ENCODE results near the gene GOLGA6A.
"Not testable (repeated sequence)": the region's sequence is repeated elsewhere in the genome, so short reads cannot be mapped to it uniquely, and the experiment has no call there.

Gene GOLGA6A

DNA sequence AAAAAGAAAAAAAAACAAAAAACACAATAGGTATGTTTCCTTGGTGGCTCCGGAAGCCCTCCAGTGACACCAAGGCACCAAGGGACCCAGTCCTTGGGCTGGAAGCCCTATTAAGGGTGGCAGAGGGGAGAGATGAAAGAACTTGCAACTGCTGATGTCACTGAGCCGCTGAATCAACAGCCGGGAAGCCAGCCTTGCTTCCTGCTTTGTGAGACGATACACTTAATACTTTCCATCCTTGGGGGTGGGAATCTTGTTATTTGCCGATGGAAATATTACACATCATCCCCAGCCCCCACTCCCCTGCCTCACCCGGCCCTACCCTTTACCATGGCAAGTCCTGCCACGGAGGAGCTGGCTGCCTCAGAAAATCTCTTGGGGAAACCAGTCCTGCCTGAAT, 42.4 kb upstream of the GOLGA6A start:
- no peak overlapping the region for H3K4me3 ChIP-seq (ENCODE audit: low read length)
- peaks cover 21% of the 10 kb centered on the region for H3K27me3 ChIP-seq (ENCODE audit: control insufficient read depth, insufficient read depth, low read length)
- no peak for DNase-seq (ENCODE audit: low read depth, low spot score)
- WGBS (ENCODE audit: insufficient coverage, insufficient read length), result no CpG with 5 or more reads among the region's 7 CpGs
- peaks cover 5% of the 10 kb centered on the region for H3K4me1 ChIP-seq (ENCODE audit: control insufficient read depth, insufficient read depth, low read length)
- no peaks in the 10 kb centered on the region for H3K9me3 ChIP-seq (ENCODE audit: control insufficient read depth, insufficient read depth, low read length)
- no peaks in the 10 kb centered on the region for H3K36me3 ChIP-seq (ENCODE audit: control insufficient read depth, insufficient read depth, low read length)
- H3K27ac ChIP-seq (ENCODE audit: low read length), result no peak overlapping the region

DNA sequence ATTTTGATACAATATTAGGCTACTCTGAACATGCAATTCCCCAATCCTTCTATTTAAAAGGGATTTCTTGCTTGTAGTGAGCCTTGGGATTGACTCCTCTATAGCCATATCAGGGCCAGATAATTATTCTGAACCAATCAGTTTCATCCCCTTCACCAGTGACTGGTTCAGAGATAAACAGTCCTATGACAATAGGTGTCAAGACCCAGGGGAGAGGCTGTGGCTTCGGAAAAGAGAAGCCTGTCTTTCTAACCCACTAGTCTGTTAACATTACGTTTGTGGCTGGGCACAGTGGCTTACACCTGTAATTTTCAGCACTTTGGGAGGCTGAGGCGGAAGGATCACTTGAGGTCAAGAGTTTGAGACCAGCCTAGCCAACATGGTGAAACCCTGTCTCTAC, 41.8 kb upstream of the GOLGA6A start:
- H3K27me3 ChIP-seq (ENCODE audit: control insufficient read depth, insufficient read depth, low read length), result peaks cover 15% of the 10 kb centered on the region
- no peaks in the 10 kb centered on the region for H3K9me3 ChIP-seq (ENCODE audit: control insufficient read depth, insufficient read depth, low read length)
- WGBS (ENCODE audit: insufficient coverage, insufficient read length), result no CpG with 5 or more reads among the region's 3 CpGs
- H3K27ac ChIP-seq (ENCODE audit: low read length), result no peak overlapping the region
- no peak overlapping the region for H3K4me3 ChIP-seq (ENCODE audit: low read length)
- H3K4me1 ChIP-seq (ENCODE audit: control insufficient read depth, insufficient read depth, low read length), result peaks cover 5% of the 10 kb centered on the region
- no peaks in the 10 kb centered on the region for H3K36me3 ChIP-seq (ENCODE audit: control insufficient read depth, insufficient read depth, low read length)
- no peak for DNase-seq (ENCODE audit: low read depth, low spot score)

DNA sequence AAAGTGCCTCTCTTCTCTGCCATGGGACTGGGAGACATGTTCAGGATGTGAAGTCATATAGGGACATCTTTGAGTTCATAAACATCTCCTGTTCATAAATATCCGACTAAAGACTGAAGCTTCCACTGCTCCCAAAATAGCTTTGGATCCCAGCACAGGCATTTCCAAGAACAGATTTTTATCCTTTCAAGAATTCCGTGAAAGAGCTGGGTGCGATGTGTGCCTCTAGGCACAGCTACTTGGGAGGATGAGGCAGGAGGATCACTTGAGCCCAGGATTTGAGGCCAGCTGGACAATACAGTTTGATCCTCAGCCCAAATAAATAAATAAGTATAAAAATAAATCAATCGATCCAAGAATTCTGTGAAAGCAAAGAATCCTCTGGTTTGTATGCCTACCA, 41.3 kb upstream of the GOLGA6A start:
- H3K27me3 ChIP-seq (ENCODE audit: control insufficient read depth, insufficient read depth, low read length), result peaks cover 10% of the 10 kb centered on the region; the same call in 1 of the 2 replicates
- no peak overlapping the region for H3K4me3 ChIP-seq (ENCODE audit: low read length)
- no peaks in the 10 kb centered on the region for H3K36me3 ChIP-seq (ENCODE audit: control insufficient read depth, insufficient read depth, low read length)
- peaks cover 3% of the 10 kb centered on the region for H3K4me1 ChIP-seq (ENCODE audit: control insufficient read depth, insufficient read depth, low read length)
- WGBS (ENCODE audit: insufficient coverage, insufficient read length), result no CpG with 5 or more reads among the region's 4 CpGs
- no peak for DNase-seq (ENCODE audit: low read depth, low spot score)
- H3K27ac ChIP-seq (ENCODE audit: low read length), result no peak overlapping the region
- no peaks in the 10 kb centered on the region for H3K9me3 ChIP-seq (ENCODE audit: control insufficient read depth, insufficient read depth, low read length)

DNA sequence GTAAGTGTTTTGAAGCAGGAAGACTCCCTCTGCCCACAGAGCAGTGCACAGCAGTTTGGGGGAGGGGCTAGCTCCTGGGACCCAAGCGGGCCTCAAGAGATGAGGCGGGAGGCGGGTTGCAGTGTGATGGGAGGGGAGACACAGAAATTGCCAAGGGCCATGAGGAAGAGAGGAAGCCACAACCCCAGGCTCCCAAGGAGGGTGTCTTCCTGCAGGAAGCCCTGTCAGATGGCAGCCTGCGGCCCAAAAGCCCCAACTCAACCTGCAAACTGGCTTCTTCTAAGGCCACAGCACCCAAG, 40.7 kb upstream of the GOLGA6A start:
- H3K4me1 ChIP-seq (ENCODE audit: control insufficient read depth, insufficient read depth, low read length), result peaks cover 3% of the 10 kb centered on the region
- H3K9me3 ChIP-seq (ENCODE audit: control insufficient read depth, insufficient read depth, low read length), result no peaks in the 10 kb centered on the region
- no peak overlapping the region for H3K4me3 ChIP-seq (ENCODE audit: low read length)
- H3K27ac ChIP-seq (ENCODE audit: low read length), result no peak overlapping the region
- no CpG with 5 or more reads among the region's 4 CpGs for WGBS (ENCODE audit: insufficient coverage, insufficient read length)
- no peaks in the 10 kb centered on the region for H3K36me3 ChIP-seq (ENCODE audit: control insufficient read depth, insufficient read depth, low read length)
- peaks cover 4% of the 10 kb centered on the region; the same call in 1 of the 2 replicates for H3K27me3 ChIP-seq (ENCODE audit: control insufficient read depth, insufficient read depth, low read length)
- no peak for DNase-seq (ENCODE audit: low read depth, low spot score)

GRCh38 chr15:74122403-74123130, 40.2 kb upstream of the GOLGA6A start:
- Histone ChIP-seq H3K27ac (ENCODE audit: low read length) (no peak overlapping the region), H3K4me3 (ENCODE audit: low read length) (no peak overlapping the region), H3K36me3 (ENCODE audit: control insufficient read depth, insufficient read depth, low read length) (no peaks in the 10 kb centered on the region), H3K27me3 (ENCODE audit: control insufficient read depth, insufficient read depth, low read length) (no peaks in the 10 kb centered on the region; the same call in 1 of the 2 replicates), H3K4me1 (ENCODE audit: control insufficient read depth, insufficient read depth, low read length) (peaks cover 3% of the 10 kb centered on the region), H3K9me3 (ENCODE audit: control insufficient read depth, insufficient read depth, low read length) (no peaks in the 10 kb centered on the region)
- no peak for DNase-seq (ENCODE audit: low read depth, low spot score)
- no CpG with 5 or more reads among the region's 5 CpGs for WGBS (ENCODE audit: insufficient coverage, insufficient read length)

DNA sequence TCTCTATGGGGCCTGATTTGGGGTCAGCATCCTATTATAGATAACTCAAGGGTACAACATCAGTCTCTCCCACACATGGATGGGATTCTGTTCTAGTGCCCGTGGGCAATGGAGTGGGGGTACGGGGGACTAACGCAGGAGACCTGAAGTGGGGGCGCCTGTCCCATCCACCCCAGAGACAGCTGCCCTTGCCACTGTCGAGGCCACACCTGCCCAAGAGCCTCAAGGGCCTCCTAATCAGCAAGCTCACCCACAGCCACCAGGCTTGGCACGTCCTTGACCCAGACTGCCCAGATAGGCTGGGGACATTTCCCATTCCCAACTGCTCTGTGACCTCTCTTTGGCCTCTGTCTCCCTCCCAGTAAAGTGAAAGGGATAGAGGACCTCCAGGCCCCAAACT, 39.5 kb upstream of the GOLGA6A start:
- Histone ChIP-seq H3K4me3 (ENCODE audit: low read length) (no peak overlapping the region), H3K36me3 (ENCODE audit: control insufficient read depth, insufficient read depth, low read length) (no peaks in the 10 kb centered on the region), H3K27ac (ENCODE audit: low read length) (no peak overlapping the region), H3K4me1 (ENCODE audit: control insufficient read depth, insufficient read depth, low read length) (peaks cover 3% of the 10 kb centered on the region), H3K9me3 (ENCODE audit: control insufficient read depth, insufficient read depth, low read length) (no peaks in the 10 kb centered on the region), H3K27me3 (ENCODE audit: control insufficient read depth, insufficient read depth, low read length) (no peaks in the 10 kb centered on the region; the same call in 1 of the 2 replicates)
- DNase-seq (ENCODE audit: low read depth, low spot score), result no peak
- WGBS (ENCODE audit: insufficient coverage, insufficient read length), result no CpG with 5 or more reads among the region's 6 CpGs

GRCh38 chr15:74121039-74121438, 38.7 kb upstream of the GOLGA6A start:
- no peak for DNase-seq (ENCODE audit: low read depth, low spot score)
- H3K4me3 ChIP-seq (ENCODE audit: low read length), result no peak overlapping the region
- H3K36me3 ChIP-seq (ENCODE audit: control insufficient read depth, insufficient read depth, low read length), result no peaks in the 10 kb centered on the region
- peaks cover 3% of the 10 kb centered on the region for H3K4me1 ChIP-seq (ENCODE audit: control insufficient read depth, insufficient read depth, low read length)
- H3K9me3 ChIP-seq (ENCODE audit: control insufficient read depth, insufficient read depth, low read length), result no peaks in the 10 kb centered on the region
- no CpG with 5 or more reads among the region's 4 CpGs for WGBS (ENCODE audit: insufficient coverage, insufficient read length)
- H3K27me3 ChIP-seq (ENCODE audit: control insufficient read depth, insufficient read depth, low read length), result no peaks in the 10 kb centered on the region
- H3K27ac ChIP-seq (ENCODE audit: low read length), result no peak overlapping the region

DNA sequence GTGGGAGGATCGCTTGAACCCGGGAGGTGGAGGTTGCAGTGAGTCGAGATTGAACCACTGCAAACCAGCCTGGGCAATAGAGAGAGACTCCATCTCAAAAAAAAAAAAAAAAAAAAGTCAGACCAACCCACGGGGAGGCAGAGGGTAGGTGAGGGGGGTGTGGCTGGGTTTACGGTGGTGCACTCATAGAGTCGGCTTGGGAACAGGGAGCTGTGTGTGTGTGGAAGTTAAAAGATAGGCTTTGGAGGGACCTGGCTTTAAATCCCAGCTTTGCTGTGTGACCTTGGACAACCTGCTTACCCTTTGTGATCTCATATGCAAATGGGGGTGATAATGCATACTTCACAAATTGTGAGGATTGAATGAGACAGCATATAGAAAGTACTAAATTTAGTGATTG, 38.1 kb upstream of the GOLGA6A start:
- Histone ChIP-seq H3K36me3 (ENCODE audit: control insufficient read depth, insufficient read depth, low read length) (no peaks in the 10 kb centered on the region), H3K27me3 (ENCODE audit: control insufficient read depth, insufficient read depth, low read length) (no peaks in the 10 kb centered on the region), H3K9me3 (ENCODE audit: control insufficient read depth, insufficient read depth, low read length) (no peaks in the 10 kb centered on the region), H3K27ac (ENCODE audit: low read length) (no peak overlapping the region), H3K4me1 (ENCODE audit: control insufficient read depth, insufficient read depth, low read length) (peaks cover 3% of the 10 kb centered on the region), H3K4me3 (ENCODE audit: low read length) (no peak overlapping the region)
- WGBS (ENCODE audit: insufficient coverage, insufficient read length), result no CpG with 5 or more reads among the region's 6 CpGs
- no peak for DNase-seq (ENCODE audit: low read depth, low spot score)

DNA sequence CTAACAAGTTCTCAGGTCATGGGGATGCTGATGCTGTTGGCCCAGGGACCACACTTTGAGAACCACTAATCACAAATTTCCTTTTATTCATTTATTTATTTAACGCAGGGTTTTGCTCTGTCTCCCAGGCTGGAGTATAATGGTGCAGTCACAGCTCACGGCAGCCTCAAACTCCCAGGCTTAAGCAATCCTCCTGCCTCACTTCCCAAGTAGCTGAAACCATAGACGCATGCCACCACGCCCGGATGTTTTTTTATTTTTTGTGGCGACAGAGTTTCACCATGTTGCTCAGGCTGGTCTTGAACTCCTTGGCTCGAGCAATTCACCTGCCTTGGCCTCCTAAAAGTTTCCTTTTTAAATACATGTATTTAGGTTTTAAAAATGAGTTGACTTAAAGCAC, 27.4 kb upstream of the GOLGA6A start:
- Histone ChIP-seq H3K27me3 (ENCODE audit: control insufficient read depth, insufficient read depth, low read length) (no peaks in the 10 kb centered on the region), H3K36me3 (ENCODE audit: control insufficient read depth, insufficient read depth, low read length) (no peaks in the 10 kb centered on the region), H3K4me1 (ENCODE audit: control insufficient read depth, insufficient read depth, low read length) (no peaks in the 10 kb centered on the region), H3K4me3 (ENCODE audit: low read length) (no peak overlapping the region), H3K27ac (ENCODE audit: low read length) (no peak overlapping the region), H3K9me3 (ENCODE audit: control insufficient read depth, insufficient read depth, low read length) (no peaks in the 10 kb centered on the region)
- no peak for DNase-seq (ENCODE audit: low read depth, low spot score)
- WGBS (ENCODE audit: insufficient coverage, insufficient read length), result no CpG with 5 or more reads among the region's 7 CpGs

GRCh38 chr15:74108611-74109010, 26.3 kb upstream of the GOLGA6A start:
- H3K9me3 ChIP-seq (ENCODE audit: control insufficient read depth, insufficient read depth, low read length); DNase-seq (ENCODE audit: low read depth, low spot score); H3K4me3 ChIP-seq (ENCODE audit: low read length); H3K4me1 ChIP-seq (ENCODE audit: control insufficient read depth, insufficient read depth, low read length); H3K27me3 ChIP-seq (ENCODE audit: control insufficient read depth, insufficient read depth, low read length); H3K36me3 ChIP-seq (ENCODE audit: control insufficient read depth, insufficient read depth, low read length); H3K27ac ChIP-seq (ENCODE audit: low read length): not testable (repeated sequence)
- no CpG with 5 or more reads among the region's 6 CpGs for WGBS (ENCODE audit: insufficient coverage, insufficient read length)

DNA sequence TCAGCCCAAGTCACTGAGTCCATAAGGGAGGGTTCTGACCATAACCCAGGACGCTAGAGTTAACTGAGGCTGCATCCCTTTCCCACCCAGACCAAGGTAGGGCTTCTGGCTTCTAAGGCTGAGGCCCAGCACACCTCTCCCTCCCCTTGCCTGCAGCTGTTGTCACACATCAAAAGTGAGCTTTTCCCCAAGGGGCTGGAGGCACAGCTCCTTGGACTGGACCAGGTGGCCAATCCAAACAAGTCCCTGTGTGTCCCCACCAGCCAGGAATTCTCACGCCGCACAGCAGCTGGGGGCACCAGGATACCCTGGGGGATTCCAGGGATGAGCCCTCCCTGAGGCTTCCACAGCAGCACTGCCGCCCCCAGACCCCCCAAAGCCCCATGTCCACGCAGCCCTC, 25.8 kb upstream of the GOLGA6A start:
- no peak overlapping the region for H3K27ac ChIP-seq (ENCODE audit: low read length)
- no CpG with 5 or more reads among the region's 5 CpGs for WGBS (ENCODE audit: insufficient coverage, insufficient read length)

More for the DNA sequence above, 25.8 kb upstream of the GOLGA6A start:
- Histone ChIP-seq H3K36me3 (ENCODE audit: control insufficient read depth, insufficient read depth, low read length) (no peaks in the 10 kb centered on the region), H3K27me3 (ENCODE audit: control insufficient read depth, insufficient read depth, low read length) (no peaks in the 10 kb centered on the region), H3K9me3 (ENCODE audit: control insufficient read depth, insufficient read depth, low read length) (no peaks in the 10 kb centered on the region), H3K4me3 (ENCODE audit: low read length) (no peak overlapping the region), H3K4me1 (ENCODE audit: control insufficient read depth, insufficient read depth, low read length) (no peaks in the 10 kb centered on the region)
- DNase-seq (ENCODE audit: low read depth, low spot score), result no peak
